Immature natural killer cell (primary cell): Measurements from ENCODE around the gene GATAD2A. TPM values are rescaled to one million over a fixed set of nuclear protein-coding genes. Genes with fewer than 3 reads are reported as not detected.

Source experiments
- DNase-seq, 3 donors: peaks; one replicate each; pipeline ENCODE4 v3.0.0; 2022; ENCODE audit warnings: mixed read lengths in 1 of 3
- H3K27ac Mint-ChIP-seq, 6 donors: one replicate each; pipeline ENCODE4 v1.8.0; 2020; ENCODE audit warnings: mixed read lengths in 6 of 6, mild to moderate bottlenecking in 5 of 6, inconsistent platforms in 4 of 6, moderate library complexity in 3 of 6
- H3K27me3 Mint-ChIP-seq, 3 donors: one replicate each; pipeline ENCODE4 v1.8.0; 2020 to 2021; ENCODE audit warnings: low read depth in 3 of 3, mild to moderate bottlenecking in 3 of 3, mixed read lengths in 3 of 3, moderate library complexity in 3 of 3, inconsistent platforms in 1 of 3
- H3K36me3 Mint-ChIP-seq, 3 donors: one replicate each; pipeline ENCODE4 v1.8.0; 2020; ENCODE audit warnings: mixed read lengths in 3 of 3, inconsistent platforms in 2 of 3, mild to moderate bottlenecking in 2 of 3
- H3K4me1 Mint-ChIP-seq, 2 donors: one replicate each; pipeline ENCODE4 v1.8.0; 2020; ENCODE audit warnings: inconsistent platforms in 2 of 2, mild to moderate bottlenecking in 2 of 2, mixed read lengths in 2 of 2, moderate library complexity in 1 of 2
- H3K4me3 Mint-ChIP-seq, 5 donors: one replicate each; pipeline ENCODE4 v1.8.0; 2020; ENCODE audit warnings: mild to moderate bottlenecking in 5 of 5, mixed read lengths in 5 of 5, inconsistent platforms in 3 of 5, moderate library complexity in 3 of 5
- H3K9me3 Mint-ChIP-seq, 6 donors: one replicate each; pipeline ENCODE4 v1.8.0; 2020; ENCODE audit warnings: mild to moderate bottlenecking in 6 of 6, mixed read lengths in 6 of 6, inconsistent platforms in 4 of 6, moderate library complexity in 3 of 6
- polyA plus RNA-seq, 3 donors: library from polyadenylated mRNA; unstranded; fragments of 300-500 nt; fragmentation: Illumina TruSeq; gene quantifications; one replicate each; pipeline ENCODE4 v1.2.3, GENCODE V29; 2021

Gene GATAD2A
- polyA plus RNA-seq, 3 donors from 2014 or later = 8.8 to 48.5 (median 21.0) TPM

DNA sequence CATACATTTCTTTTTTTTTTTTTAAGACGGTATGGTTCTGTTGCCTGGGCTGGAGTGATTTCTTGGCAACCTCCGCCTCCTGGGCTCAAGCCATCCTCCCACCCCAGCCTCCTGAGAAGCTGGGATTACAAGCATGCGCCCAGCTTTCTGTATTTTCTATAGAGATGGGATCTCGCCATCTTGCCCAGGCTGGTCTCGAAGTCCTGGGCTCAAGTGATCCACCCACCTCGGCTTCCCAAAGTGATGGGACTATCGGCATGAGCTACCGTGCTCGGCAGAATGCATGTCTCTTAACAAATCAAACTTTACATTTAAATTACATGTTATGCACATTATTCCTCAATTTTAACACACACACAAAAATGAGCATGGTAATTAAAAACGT is 111.8 kb downstream of the GATAD2A start:
- H3K27me3 Mint-ChIP-seq = peaks cover 0 to 11% (median 3%) of the 10 kb centered on the region in 3 donors
- DNase-seq = no peak
- H3K4me3 Mint-ChIP-seq = peak overlapping the region; percentile 10 to 98 (median 94)
- no peaks in the 10 kb centered on the region for H3K9me3 Mint-ChIP-seq
- peaks cover 29 to 44% of the 10 kb centered on the region in 2 donors for H3K4me1 Mint-ChIP-seq
- H3K36me3 Mint-ChIP-seq = peaks cover 0 to 9% (median 0%) of the 10 kb centered on the region in 3 donors
- H3K27ac Mint-ChIP-seq = peak overlapping the region in 3 of 6 donors; percentile 20 to 91 (median 29)

DNA sequence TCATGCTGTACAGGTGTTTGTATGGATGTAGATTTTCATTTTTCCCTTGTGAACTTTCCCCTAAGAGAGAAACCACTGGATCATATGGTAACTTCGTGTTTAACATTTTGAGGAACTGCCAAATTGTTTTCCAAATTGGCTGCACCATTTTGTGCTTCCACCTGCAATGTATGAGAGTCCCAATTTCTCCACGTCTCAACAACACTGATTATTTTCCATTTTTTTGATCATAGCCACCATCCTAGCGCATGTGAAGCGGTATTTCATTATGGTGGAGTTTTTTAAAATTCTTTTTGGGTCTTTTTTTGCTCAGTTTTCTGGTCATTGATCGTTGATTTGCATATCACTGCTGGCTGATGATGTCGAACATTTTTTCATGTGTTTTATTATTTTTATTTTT is 115.5 kb downstream of the GATAD2A start:
- Mint-ChIP-seq H3K36me3 (peaks cover 0 to 9% (median 6%) of the 10 kb centered on the region in 3 donors), H3K9me3 (no peaks in the 10 kb centered on the region), H3K27ac (no peak overlapping the region), H3K4me3 (no peak overlapping the region), H3K27me3 (peaks cover 0 to 11% (median 9%) of the 10 kb centered on the region in 3 donors), H3K4me1 (peaks cover 26 to 47% of the 10 kb centered on the region in 2 donors)
- no peak for DNase-seq

- Mint-ChIP-seq H3K4me3 (no peak overlapping the region), H3K4me1 (peaks cover 13 to 25% of the 10 kb centered on the region in 2 donors)
These were observed 117.7 kb downstream of the GATAD2A start for GRCh38 chr19:19523177-19523576.

DNA sequence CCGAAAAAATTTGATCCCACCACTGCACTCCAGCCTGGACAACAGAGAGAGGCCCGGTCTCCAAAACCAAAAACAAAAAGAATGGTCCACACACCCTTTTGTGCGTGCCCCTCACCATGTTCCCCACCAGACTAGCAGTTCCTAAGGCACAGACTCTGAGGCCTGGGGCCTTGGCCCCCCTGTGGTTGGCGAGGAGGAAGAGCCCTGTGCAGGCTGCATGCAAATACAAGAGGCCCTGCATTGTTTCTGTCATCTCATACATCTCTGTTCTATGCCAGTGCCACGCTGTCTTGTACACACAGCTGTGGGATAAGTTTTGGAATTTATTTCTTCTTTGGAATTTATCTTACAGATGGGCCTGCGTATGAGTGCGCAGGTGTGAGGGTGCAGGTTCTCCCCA is 118.6 kb downstream of the GATAD2A start:
- DNase-seq = no peak
- Mint-ChIP-seq H3K27me3 (peaks cover 0 to 11% (median 10%) of the 10 kb centered on the region in 3 donors), H3K27ac (no peak overlapping the region), H3K9me3 (no peaks in the 10 kb centered on the region), H3K4me3 (no peak overlapping the region), H3K36me3 (peaks cover 0 to 12% (median 6%) of the 10 kb centered on the region in 3 donors), H3K4me1 (peaks cover 13 to 23% of the 10 kb centered on the region in 2 donors)

More at GRCh38 chr19:19523177-19523576, 117.7 kb downstream of the GATAD2A start:
- Mint-ChIP-seq H3K27me3 (peaks cover 0 to 11% (median 7%) of the 10 kb centered on the region in 3 donors), H3K36me3 (peaks cover 0 to 12% (median 6%) of the 10 kb centered on the region in 3 donors), H3K27ac (no peak overlapping the region), H3K9me3 (no peaks in the 10 kb centered on the region)
- DNase-seq = no peak

DNA sequence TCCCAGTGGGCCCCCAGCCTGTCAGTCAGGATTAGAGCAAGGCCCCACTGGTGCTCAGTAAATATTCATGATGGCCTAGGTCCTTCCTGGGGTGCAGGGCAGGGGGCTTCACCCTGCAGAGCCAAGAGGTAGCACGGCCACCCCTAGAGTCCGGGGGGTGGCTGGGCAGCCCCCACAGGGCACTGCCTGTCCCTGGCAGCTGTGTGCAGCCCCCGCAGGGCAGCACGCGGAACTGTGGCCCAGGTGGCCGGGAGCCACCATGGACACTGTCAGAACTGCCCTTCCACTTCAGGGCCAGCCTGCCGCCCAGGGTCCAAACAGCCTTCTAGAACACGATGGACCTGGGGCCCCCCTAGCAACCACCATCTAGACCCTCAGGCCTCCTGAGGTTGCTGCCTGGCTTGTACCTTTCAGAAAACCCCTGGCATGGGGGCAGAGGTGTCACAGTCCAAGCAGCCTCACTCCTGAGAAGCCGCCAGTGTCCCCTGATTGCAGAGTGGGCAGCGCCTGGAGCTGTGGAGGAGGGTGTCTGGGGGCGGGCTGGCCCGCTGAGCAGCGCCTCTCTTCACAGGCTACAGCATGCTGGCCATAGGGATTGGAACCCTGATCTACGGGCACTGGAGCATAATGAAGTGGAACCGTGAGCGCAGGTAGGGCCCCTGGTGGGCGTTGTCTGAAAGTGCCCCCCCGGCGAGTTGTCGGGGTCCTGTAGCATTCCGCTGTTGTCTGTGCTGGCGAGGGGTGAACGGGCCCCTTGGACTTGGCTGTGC is 120.3 kb downstream of the GATAD2A start:
- Mint-ChIP-seq H3K4me3 (no peak overlapping the region), H3K9me3 (no peaks in the 10 kb centered on the region), H3K36me3 (peaks cover 0 to 7% (median 6%) of the 10 kb centered on the region in 3 donors), H3K27me3 (peaks cover 0 to 15% (median 10%) of the 10 kb centered on the region in 3 donors), H3K27ac (no peak overlapping the region), H3K4me1 (peaks cover 4 to 10% of the 10 kb centered on the region in 2 donors)
- DNase-seq = no peak

- no peak for DNase-seq
- H3K27ac Mint-ChIP-seq = no peak overlapping the region
These were observed 121.3 kb downstream of the GATAD2A start for GRCh38 chr19:19526581-19527370.

GRCh38 chr19:19527371-19527656 is 121.8 kb downstream of the GATAD2A start:
- Mint-ChIP-seq H3K27ac (no peak overlapping the region), H3K9me3 (no peaks in the 10 kb centered on the region), H3K27me3 (peaks cover 0 to 16% (median 12%) of the 10 kb centered on the region in 3 donors), H3K36me3 (peaks cover 0 to 6% (median 3%) of the 10 kb centered on the region in 3 donors), H3K4me3 (no peak overlapping the region), H3K4me1 (peaks cover 6 to 11% of the 10 kb centered on the region in 2 donors)
- DNase-seq = no peak

More at GRCh38 chr19:19526581-19527370, 121.3 kb downstream of the GATAD2A start:
- Mint-ChIP-seq H3K4me1 (peaks cover 3 to 6% of the 10 kb centered on the region in 2 donors), H3K27me3 (peaks cover 0 to 13% (median 12%) of the 10 kb centered on the region in 3 donors), H3K9me3 (no peaks in the 10 kb centered on the region), H3K4me3 (no peak overlapping the region), H3K36me3 (peaks cover 0 to 6% (median 3%) of the 10 kb centered on the region in 3 donors)

DNA sequence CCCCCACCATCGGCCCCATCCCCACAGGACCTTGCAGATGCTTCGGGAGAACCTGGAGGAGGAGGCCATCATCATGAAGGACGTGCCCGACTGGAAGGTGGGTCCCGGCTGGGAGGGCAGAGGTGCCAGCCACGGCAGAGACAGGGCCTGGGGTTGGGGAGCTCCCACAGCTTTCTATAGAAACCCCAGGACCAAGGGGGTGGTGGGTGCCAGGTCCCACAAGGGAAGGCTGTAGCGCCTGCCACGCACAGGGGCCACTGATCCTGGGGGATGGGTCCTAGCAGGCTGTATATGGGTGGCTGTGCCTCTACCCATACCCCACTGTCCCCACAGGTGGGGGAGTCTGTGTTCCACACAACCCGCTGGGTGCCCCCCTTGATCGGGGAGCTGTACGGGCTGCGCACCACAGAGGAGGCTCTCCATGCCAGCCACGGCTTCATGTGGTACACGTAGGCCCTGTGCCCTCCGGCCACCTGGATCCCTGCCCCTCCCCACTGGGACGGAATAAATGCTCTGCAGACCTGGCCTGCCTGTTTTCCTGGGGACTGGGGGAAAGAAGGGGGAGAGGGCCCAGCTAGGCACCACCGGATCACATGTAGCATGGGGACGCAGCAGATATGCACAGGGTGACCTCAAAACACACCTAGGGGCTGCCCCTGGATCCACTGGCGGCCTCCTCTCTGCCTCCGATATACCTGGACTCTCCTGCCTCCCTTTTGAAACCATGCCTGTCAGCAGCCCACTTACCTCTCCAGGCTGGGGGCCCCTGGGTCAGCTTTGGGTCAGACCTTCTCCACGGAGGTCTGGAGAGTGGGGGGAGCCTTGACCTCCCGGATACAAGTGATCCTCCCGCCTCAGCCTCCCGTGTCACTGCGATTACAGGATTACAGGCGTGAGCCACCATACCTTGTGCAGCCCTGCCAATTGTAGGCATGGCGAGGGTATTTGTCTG is 122.5 kb downstream of the GATAD2A start:
- H3K4me1 Mint-ChIP-seq = peaks cover 2 to 8% of the 10 kb centered on the region in 2 donors
- H3K9me3 Mint-ChIP-seq = no peaks in the 10 kb centered on the region
- no peak overlapping the region for H3K27ac Mint-ChIP-seq
- peaks cover 0 to 16% (median 10%) of the 10 kb centered on the region in 3 donors for H3K27me3 Mint-ChIP-seq
- no peak overlapping the region for H3K4me3 Mint-ChIP-seq
- DNase-seq = no peak
- H3K36me3 Mint-ChIP-seq = peaks cover 0 to 3% (median 1%) of the 10 kb centered on the region in 3 donors

DNA sequence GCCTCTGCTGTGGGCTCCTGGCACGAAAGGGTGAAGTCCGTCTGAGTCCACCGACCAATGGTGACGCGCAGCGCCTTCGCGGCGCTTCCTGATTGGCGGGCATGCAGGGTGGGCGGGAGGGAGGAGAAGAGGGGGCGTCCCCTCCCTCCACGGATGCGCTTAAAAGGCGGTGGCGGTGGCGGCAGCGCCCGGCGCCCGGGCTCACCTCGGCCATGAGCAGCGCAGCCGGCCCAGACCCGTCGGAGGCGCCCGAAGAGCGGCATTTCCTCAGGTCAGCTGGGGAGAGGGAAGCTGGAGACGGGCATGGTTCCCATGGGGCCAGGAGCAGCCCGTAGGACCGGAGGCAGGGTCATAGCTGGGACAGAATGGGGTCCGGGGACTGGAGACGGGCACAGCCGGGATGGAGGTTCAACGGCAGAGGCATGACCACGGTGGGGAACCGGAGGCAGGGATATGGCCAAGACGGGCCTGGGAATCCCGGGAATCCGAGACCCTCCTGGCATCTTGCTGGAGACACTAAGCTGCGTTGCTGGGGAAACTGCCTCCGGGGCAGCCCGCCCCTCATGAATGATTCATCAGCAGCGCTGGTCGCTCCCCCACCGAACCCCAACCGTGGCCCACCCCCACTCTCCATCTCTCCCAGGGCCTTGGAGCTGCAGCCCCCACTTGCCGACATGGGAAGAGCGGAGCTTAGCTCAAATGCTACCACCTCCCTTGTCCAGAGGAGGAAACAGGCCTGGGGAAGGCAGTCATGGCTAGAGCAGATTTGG is 123.4 kb downstream of the GATAD2A start, which contains the start of gene YJEFN3:
Gene YJEFN3, plus strand, starts transcription at position 191 of the 770 bp plus-strand sequence. Its CDS starts 22 bp downstream, at position 213.
- no peak within 1 kb of the TSS for H3K4me3 Mint-ChIP-seq
- peaks cover 2 to 6% of the 10 kb centered on the region in 2 donors for H3K4me1 Mint-ChIP-seq
- peaks cover 0 to 16% (median 9%) of the 10 kb centered on the region in 3 donors for H3K27me3 Mint-ChIP-seq
- H3K9me3 Mint-ChIP-seq = no peaks in the 10 kb centered on the region
- peak within 1 kb of the TSS in 3 of 6 donors; percentile 35 to 57 (median 48) for H3K27ac Mint-ChIP-seq
- H3K36me3 Mint-ChIP-seq = peaks cover 0 to 3% (median 0%) of the 10 kb centered on the region in 3 donors
- DNase-seq = no peak

- H3K36me3 Mint-ChIP-seq = peaks cover 0 to 3% (median 3%) of the 10 kb centered on the region in 3 donors
- peaks cover 0 to 16% (median 14%) of the 10 kb centered on the region in 3 donors for H3K27me3 Mint-ChIP-seq
- H3K4me3 Mint-ChIP-seq = no peak overlapping the region
These were observed 124.4 kb downstream of the GATAD2A start for GRCh38 chr19:19529783-19530422.

GRCh38 chr19:19530423-19530804 is 124.9 kb downstream of the GATAD2A start:
- Mint-ChIP-seq H3K36me3 (peaks cover 0 to 3% (median 3%) of the 10 kb centered on the region in 3 donors), H3K27me3 (peaks cover 0 to 16% (median 10%) of the 10 kb centered on the region in 3 donors), H3K4me1 (peaks cover 2 to 6% of the 10 kb centered on the region in 2 donors), H3K4me3 (no peak overlapping the region), H3K27ac (no peak overlapping the region), H3K9me3 (no peaks in the 10 kb centered on the region)
- DNase-seq = no peak

More at GRCh38 chr19:19529783-19530422, 124.4 kb downstream of the GATAD2A start:
- DNase-seq = no peak
- peak overlapping the region in 2 of 6 donors; percentile 35 to 48 for H3K27ac Mint-ChIP-seq
- no peaks in the 10 kb centered on the region for H3K9me3 Mint-ChIP-seq
- peaks cover 2 to 6% of the 10 kb centered on the region in 2 donors for H3K4me1 Mint-ChIP-seq

GRCh38 chr19:19530889-19531288 is 125.4 kb downstream of the GATAD2A start:
- H3K4me3 Mint-ChIP-seq = no peak overlapping the region

More at GRCh38 chr19:19530889-19531288, 125.4 kb downstream of the GATAD2A start:
- peaks cover 0 to 3% (median 3%) of the 10 kb centered on the region in 3 donors for H3K36me3 Mint-ChIP-seq
- no peaks in the 10 kb centered on the region for H3K9me3 Mint-ChIP-seq
- peak overlapping the region in 1 of 6 donors; percentile 49 for H3K27ac Mint-ChIP-seq
- no peak for DNase-seq
- H3K4me1 Mint-ChIP-seq = peaks cover 2 to 6% of the 10 kb centered on the region in 2 donors
- H3K27me3 Mint-ChIP-seq = peaks cover 0 to 16% (median 9%) of the 10 kb centered on the region in 3 donors
